OCI-LY7 (cell line): Measurements from ENCODE around the gene NUP62. TPM values are rescaled to one million over a fixed set of nuclear protein-coding genes. Genes with fewer than 3 reads are reported as not detected.

Experiments used
- BruUV-seq: library from RNA; stranded (reverse); fragments of 400-500 nt; replicated peaks from 2 replicates; lab custom pipeline; 2021; lab: Mats Ljungman, UMichigan
- CTCF ChIA-PET: fragments of 300-600 bp; sonication (Branson Sonifier 250); formaldehyde crosslinking; loops from one replicate; lab custom pipeline; 2022; ENCODE audit warnings: antibody characterized with exemption; ENCODE audit not compliant: unreplicated experiment; lab: Charles Lee
- POLR2A ChIA-PET: fragments of 300-600 bp; sonication (Branson Sonifier 250); formaldehyde crosslinking; loops from one replicate; lab custom pipeline; 2022; ENCODE audit warnings: antibody characterized with exemption; lab: Charles Lee
- DNase-seq: peaks from one replicate; pipeline ENCODE4 v3.0.0-alpha.2; 2015; ENCODE audit warnings: low spot score
- H2AFZ ChIP-seq: fragments of 200-600 bp; sonication (generic), shearing (Covaris generic); 2 replicates; pipeline ENCODE4 v1.6.1; 2014; ENCODE audit warnings: mild to moderate bottlenecking, antibody characterized with exemption, low read length, moderate library complexity
- H3K27ac ChIP-seq: fragments of 200-600 bp; sonication (generic); 2 replicates; pipeline ENCODE4 v1.5.1; 2014; ENCODE audit warnings: mixed run types, low read depth, mild to moderate bottlenecking, moderate library complexity, low read length, inconsistent platforms; ENCODE audit not compliant: poor library complexity, severe bottlenecking
- H3K36me3 ChIP-seq: fragments of 200-600 bp; sonication (generic); 2 replicates; pipeline ENCODE4 v1.6.1; 2014; ENCODE audit warnings: mild to moderate bottlenecking, antibody characterized with exemption, low read length, moderate library complexity, mixed read lengths; ENCODE audit not compliant: insufficient read depth
- H3K4me1 ChIP-seq: fragments of 200-600 bp; sonication (generic); 2 replicates; pipeline ENCODE4 v1.5.1; 2014; ENCODE audit warnings: mild to moderate bottlenecking, low read length; ENCODE audit not compliant: insufficient read depth, poor library complexity, severe bottlenecking
- H3K4me2 ChIP-seq: fragments of 200-600 bp; sonication (generic); 2 replicates; pipeline ENCODE4 v1.6.1; 2014; ENCODE audit warnings: mild to moderate bottlenecking, low read length
- H3K4me3 ChIP-seq: fragments of 200-600 bp; sonication (generic); 2 replicates; pipeline ENCODE4 v1.5.1; 2014; ENCODE audit warnings: mild to moderate bottlenecking, low read depth, low read length; ENCODE audit not compliant: poor library complexity, severe bottlenecking
- H3K79me2 ChIP-seq: fragments of 200-600 bp; sonication (generic); 2 replicates; pipeline ENCODE4 v1.6.1; 2016; ENCODE audit warnings: low read depth, mild to moderate bottlenecking, low read length, moderate library complexity, mixed read lengths; ENCODE audit not compliant: insufficient read depth
- H3K9me2 ChIP-seq: fragments of 200-600 bp; sonication (generic); 2 replicates; pipeline ENCODE4 v1.6.1; 2016; ENCODE audit warnings: mild to moderate bottlenecking, low read length, mixed read lengths; ENCODE audit not compliant: insufficient read depth
- H3K9me3 ChIP-seq: fragments of 200-600 bp; sonication (generic); 2 replicates; pipeline ENCODE4 v1.6.1; 2014; ENCODE audit warnings: mild to moderate bottlenecking, mixed run types, low read length, mixed read lengths
- H4K20me1 ChIP-seq: fragments of 200-600 bp; sonication (generic); 2 replicates; pipeline ENCODE4 v1.6.1; 2014; ENCODE audit warnings: mild to moderate bottlenecking, antibody characterized with exemption, low read length, moderate library complexity, mixed read lengths; ENCODE audit not compliant: insufficient read depth
- CTCF ChIP-seq: fragments of 200-600 bp; sonication (generic); conservative IDR thresholded peaks from 2 replicates; pipeline ENCODE4 v1.5.1; 2014; ENCODE audit warnings: mild to moderate bottlenecking, antibody characterized with exemption, low read length, moderate library complexity, mixed read lengths
- EZH2phosphoT487 ChIP-seq: fragments of 200-600 bp; sonication (generic); IDR thresholded peaks from 2 replicates; pipeline ENCODE4 v1.6.1; 2018; ENCODE audit warnings: low read depth, borderline replicate concordance, mild to moderate bottlenecking, mixed run types, antibody characterized with exemption, low read length, moderate library complexity, mixed read lengths
- intact Hi-C: fragments of 100-400 bp; cut with micrococcal nuclease; formaldehyde crosslinking; loops from one replicate; pipeline ENCODE4 v1.10.0; 2022; ENCODE audit not compliant: unreplicated experiment
- total RNA-seq, 2 experiments: library from RNA; depleted of rRNA in 1 of 2; stranded (reverse); fragments of >200 nt in 1 of 2; shearing (Covaris generic) in 1 of 2; gene quantifications; 2 replicates each; pipeline ENCODE4 v1.2.3, GENCODE V29; 2014 to 2022

NUP62 gene
- total RNA-seq, 2 experiments from 2014 or later, result 75.6 to 76.3 TPM

- no peaks in the 10 kb centered on the region for H3K9me3 ChIP-seq
- peak; percentile 93 for DNase-seq
- TF ChIP-seq EZH2phosphoT487, result no peak
- no peak for TF ChIP-seq CTCF
- no TSS peak for BruUV-seq
- H3K79me2 ChIP-seq, result peaks cover 100% of the 10 kb centered on the region
- peaks cover 7% of the 10 kb centered on the region; the same call in 1 of the 2 replicates for H4K20me1 ChIP-seq
- ChIA-PET POLR2A (interaction anchor here (0.9 kb wide), 1 partner anchor 27 kb away, joined by 6 read pairs; the partner anchor contains the start of gene IL4I1), CTCF (no interaction called here)
- H3K4me1 ChIP-seq, result peaks cover 62% of the 10 kb centered on the region
- peak overlapping the region; percentile 62 for H3K4me3 ChIP-seq
- peak overlapping the region; percentile 85 for H3K27ac ChIP-seq
- no peaks in the 10 kb centered on the region for H3K9me2 ChIP-seq
- intact Hi-C loops, result loop anchor here (1.0 kb wide), 3 partner anchors 27 to 74 kb away; partner anchors contain the start of genes AKT1S1 and TBC1D17
- H2AFZ ChIP-seq, result no peak overlapping the region
- peak overlapping the region; percentile 82 for H3K4me2 ChIP-seq
- H3K36me3 ChIP-seq, result peaks cover 90% of the 10 kb centered on the region
Observed at GRCh38 chr19:49924004-49924880, 5.1 kb downstream of the NUP62 start.

GRCh38 chr19:49923055-49924003, 6.0 kb downstream of the NUP62 start:
- H3K79me2 ChIP-seq, result peaks cover 97% of the 10 kb centered on the region
- POLR2A ChIA-PET, result no interaction called here
- peaks cover 7% of the 10 kb centered on the region; the same call in 1 of the 2 replicates for H4K20me1 ChIP-seq
- TF ChIP-seq EZH2phosphoT487 (no peak), CTCF (no peak)
- peaks cover 94% of the 10 kb centered on the region for H3K36me3 ChIP-seq
- BruUV-seq, result no TSS peak
- CTCF ChIA-PET, result no interaction called here
- DNase-seq, result peak; percentile 69
- peaks cover 61% of the 10 kb centered on the region for H3K4me1 ChIP-seq
- H2AFZ ChIP-seq, result no peak overlapping the region
- no peaks in the 10 kb centered on the region for H3K9me2 ChIP-seq
- peak overlapping the region; percentile 85 for H3K27ac ChIP-seq
- peak overlapping the region; percentile 82 for H3K4me2 ChIP-seq
- H3K4me3 ChIP-seq, result peak overlapping the region; percentile 62
- intact Hi-C loops, result loop anchor here (1.0 kb wide), 3 partner anchors 26 to 73 kb away; partner anchors contain the start of genes AKT1S1 and TBC1D17
- H3K9me3 ChIP-seq, result no peaks in the 10 kb centered on the region
